Brain microvascular endothelial cell (primary cell): ENCODE results near the gene TMOD1.
A peak's percentile ranks its signal among the peaks of the same experiment; 100 is the strongest.
"Not testable (repeated sequence)": the region's sequence is repeated elsewhere in the genome, so short reads cannot be mapped to it uniquely, and the experiment has no call there.

Source experiments
- DNase-seq: peaks from one replicate; pipeline ENCODE4 v3.0.0-alpha.2; 2020
- H3K27ac ChIP-seq: fragments of 250-450 bp; sonication (Bioruptor Pico); 2 replicates; pipeline ENCODE4 v1.5.1; 2020; ENCODE audit warnings: mild to moderate bottlenecking, moderate library complexity
- H3K27me3 ChIP-seq: fragments of 250-450 bp; sonication (Bioruptor Pico); replicated peaks from 2 replicates; pipeline ENCODE4 v1.5.1; 2020; ENCODE audit warnings: mild to moderate bottlenecking
- H3K36me3 ChIP-seq: fragments of 250-450 bp; sonication (Bioruptor Pico); replicated peaks from 2 replicates; pipeline ENCODE4 v1.5.1; 2020; ENCODE audit warnings: mild to moderate bottlenecking
- H3K4me3 ChIP-seq: 2 replicates; pipeline ENCODE4 v1.5.1; 2011; ENCODE audit warnings: low read depth, mild to moderate bottlenecking, control low read depth, low read length, moderate library complexity
- in situ Hi-C: cut with HindIII; loops from 2 replicates; pipeline ENCODE4 v1.10.0; 2017; ENCODE audit warnings: low sequenced_read_pairs, low pct_ligation_motif_present
- TF ChIP-seq, protein P1 (sequence below): IDR thresholded peaks from 2 replicates; pipeline ENCODE4 v1.5.1; 2011; ENCODE audit warnings: low read depth, mild to moderate bottlenecking, moderate library complexity, low read length, control low read depth, inconsistent platforms; ENCODE audit errors: missing control alignments

The TMOD1 gene

DNA sequence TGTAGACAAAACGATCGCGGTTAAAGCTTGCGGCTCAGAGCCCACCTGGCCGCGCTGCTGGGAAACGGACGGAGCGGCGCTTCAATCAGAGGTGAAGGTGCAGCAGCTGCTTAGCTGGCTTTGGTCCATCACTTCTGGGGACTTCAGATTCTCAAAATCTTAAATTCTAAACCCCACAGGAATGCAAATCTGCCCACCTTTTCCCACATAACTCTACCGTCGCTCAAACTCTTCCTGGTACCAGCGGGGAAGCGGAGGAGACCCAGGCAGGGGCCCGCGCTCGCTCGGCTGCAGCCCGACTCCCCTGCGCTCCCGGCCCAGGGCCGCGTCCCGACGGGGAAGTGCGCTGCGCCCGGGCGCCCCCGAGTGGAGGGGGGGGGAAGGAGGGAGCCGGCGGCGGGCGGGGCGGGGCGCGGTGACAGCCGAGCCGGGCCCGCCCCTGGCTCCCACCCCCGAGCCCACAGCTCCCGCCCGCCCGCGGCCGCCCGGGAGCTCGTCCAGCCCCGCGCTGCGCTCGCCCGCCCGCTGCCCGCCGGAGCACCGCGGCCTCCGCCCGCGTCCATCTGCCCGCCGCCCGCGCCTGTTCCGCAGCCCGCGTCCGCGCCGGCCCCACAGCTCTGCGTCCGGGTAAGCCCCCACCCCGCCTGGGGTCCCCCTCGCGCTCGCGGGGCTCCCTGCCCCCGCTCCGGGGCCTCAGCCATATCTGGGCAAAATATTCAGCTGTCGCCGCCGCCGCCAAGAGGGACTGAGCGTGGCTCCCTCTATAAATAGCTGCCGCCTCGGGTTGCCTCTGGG, at the start of gene TMOD1:
Gene TMOD1, plus strand, starts transcription at position 490 of the 795 bp plus-strand sequence. CDS start 22,523 bp downstream, outside the sequence.
- Histone ChIP-seq H3K27me3 (peaks cover 37% of the 10 kb centered on the region), H3K36me3 (no peaks in the 10 kb centered on the region), H3K4me3 (peak within 1 kb of the TSS; percentile 36), H3K27ac (no peak within 1 kb of the TSS)
- DNase-seq = no peak
- in situ Hi-C loops = no loop called here
- TF ChIP-seq, protein P1, sequence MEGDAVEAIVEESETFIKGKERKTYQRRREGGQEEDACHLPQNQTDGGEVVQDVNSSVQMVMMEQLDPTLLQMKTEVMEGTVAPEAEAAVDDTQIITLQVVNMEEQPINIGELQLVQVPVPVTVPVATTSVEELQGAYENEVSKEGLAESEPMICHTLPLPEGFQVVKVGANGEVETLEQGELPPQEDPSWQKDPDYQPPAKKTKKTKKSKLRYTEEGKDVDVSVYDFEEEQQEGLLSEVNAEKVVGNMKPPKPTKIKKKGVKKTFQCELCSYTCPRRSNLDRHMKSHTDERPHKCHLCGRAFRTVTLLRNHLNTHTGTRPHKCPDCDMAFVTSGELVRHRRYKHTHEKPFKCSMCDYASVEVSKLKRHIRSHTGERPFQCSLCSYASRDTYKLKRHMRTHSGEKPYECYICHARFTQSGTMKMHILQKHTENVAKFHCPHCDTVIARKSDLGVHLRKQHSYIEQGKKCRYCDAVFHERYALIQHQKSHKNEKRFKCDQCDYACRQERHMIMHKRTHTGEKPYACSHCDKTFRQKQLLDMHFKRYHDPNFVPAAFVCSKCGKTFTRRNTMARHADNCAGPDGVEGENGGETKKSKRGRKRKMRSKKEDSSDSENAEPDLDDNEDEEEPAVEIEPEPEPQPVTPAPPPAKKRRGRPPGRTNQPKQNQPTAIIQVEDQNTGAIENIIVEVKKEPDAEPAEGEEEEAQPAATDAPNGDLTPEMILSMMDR = no peak

DNA sequence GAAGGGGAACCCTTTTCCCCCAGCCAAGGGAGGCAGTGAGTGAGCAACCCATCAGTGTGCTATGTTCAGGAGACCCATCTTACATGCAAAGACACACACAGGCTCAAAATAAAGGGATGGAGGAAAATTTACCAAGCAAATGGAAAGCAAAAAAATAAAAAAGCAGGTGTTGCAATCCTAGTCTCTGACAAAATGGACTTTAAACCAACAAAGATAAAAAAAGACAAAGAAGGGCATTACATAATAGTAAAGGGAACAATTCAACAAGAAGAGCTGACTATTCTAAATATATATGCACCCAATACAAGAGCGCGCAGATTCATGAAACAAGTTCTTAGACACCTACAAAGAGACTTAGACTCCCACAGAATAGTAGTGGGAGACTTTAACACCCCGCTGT, 47.9 kb upstream of the TMOD1 start:
- H3K36me3 ChIP-seq, in situ Hi-C loops, H3K4me3 ChIP-seq, H3K27ac ChIP-seq, H3K27me3 ChIP-seq, DNase-seq: not testable (repeated sequence)

DNA sequence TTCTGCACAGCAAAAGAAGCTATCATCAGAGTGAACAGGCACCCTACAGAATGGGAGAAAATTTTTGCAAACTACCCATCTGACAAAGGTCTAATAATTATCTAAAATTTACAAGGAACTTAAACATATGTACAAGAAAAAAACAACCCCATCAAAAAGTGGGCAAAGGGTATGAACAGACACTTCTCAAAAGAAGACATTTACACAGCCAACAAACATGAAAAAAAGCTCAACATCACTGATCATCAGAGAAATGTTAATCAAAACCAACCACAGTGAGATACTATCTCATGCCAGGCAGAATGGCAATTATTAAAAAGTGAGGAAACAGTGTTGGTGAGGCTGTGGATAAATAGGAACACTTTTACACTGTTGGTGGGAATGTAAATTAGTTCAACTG, 44.6 kb upstream of the TMOD1 start:
- H3K36me3 ChIP-seq, H3K4me3 ChIP-seq, in situ Hi-C loops, H3K27me3 ChIP-seq, DNase-seq, H3K27ac ChIP-seq: not testable (repeated sequence)

DNA sequence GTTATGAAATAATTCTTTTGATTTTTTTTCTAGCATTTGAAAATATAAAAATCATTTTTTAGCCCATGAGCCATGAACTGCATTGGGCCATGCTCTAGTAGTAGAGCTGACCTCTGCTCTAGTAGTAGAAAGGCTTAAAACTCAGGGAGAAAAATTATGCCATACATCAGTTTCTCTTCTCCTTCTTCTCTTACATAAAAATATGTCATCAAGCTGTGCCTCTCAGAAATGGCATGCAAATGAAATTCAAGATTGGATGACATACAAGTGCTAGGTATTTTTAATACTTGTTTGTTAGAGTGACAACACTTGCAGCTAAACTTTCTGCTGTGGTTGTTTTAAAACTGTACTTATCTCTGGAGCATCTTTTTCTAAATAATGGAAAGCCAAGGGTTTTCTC, 42.1 kb upstream of the TMOD1 start:
- Histone ChIP-seq H3K4me3 (no peak overlapping the region), H3K27ac (no peak overlapping the region), H3K27me3 (no peaks in the 10 kb centered on the region), H3K36me3 (no peaks in the 10 kb centered on the region)
- TF ChIP-seq, protein P1 = no peak
- in situ Hi-C loops = no loop called here
- no peak for DNase-seq

DNA sequence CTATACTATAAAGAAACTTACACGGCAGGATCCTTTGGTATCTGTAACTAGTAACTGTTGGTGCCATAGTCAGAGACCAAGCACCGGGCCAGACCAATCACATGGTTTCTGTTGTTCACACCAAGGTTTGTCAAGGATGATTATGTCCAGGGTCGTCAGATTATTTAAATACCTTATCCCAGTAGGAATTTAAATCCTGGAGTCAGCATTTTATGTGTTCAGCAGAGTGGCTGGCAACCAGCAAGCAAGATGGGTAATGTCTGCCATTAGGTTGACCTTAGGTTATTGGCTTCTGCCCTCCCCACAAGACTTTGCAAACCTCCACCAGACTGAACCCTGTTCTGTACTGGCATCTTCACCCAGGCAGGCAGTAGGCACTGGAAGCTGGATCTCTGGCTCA, 39.3 kb upstream of the TMOD1 start:
- Histone ChIP-seq H3K27me3 (no peaks in the 10 kb centered on the region), H3K36me3 (no peaks in the 10 kb centered on the region), H3K4me3 (no peak overlapping the region), H3K27ac (no peak overlapping the region)
- in situ Hi-C loops = no loop called here
- TF ChIP-seq, protein P1 = no peak
- no peak for DNase-seq

DNA sequence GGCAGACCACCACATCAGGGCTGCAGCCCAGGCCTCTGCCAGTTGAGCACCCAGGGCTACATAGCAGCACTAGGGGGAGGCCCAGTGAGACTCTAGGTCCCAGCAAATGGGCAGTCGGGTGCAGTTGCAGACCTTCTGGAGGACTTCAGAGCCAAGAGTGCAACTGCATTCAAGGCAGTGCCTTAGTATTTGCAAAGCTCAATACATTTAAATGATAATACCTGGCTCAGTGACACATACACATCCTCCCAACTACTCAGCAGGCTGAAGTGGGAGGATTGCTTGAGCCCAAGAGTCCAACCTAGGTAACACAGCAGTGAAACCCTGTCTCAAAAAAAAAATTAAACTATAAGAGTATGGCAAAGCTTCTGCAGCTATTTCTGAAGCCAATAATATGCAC, 38.6 kb upstream of the TMOD1 start:
- Histone ChIP-seq H3K36me3 (no peaks in the 10 kb centered on the region), H3K27me3 (no peaks in the 10 kb centered on the region), H3K27ac (no peak overlapping the region), H3K4me3 (no peak overlapping the region)
- DNase-seq = no peak
- TF ChIP-seq, protein P1 = no peak
- in situ Hi-C loops = no loop called here
